G401.6 (cell line): ENCODE data around the gene SGPP2.
"Not testable (repeated sequence)": the region's sequence is repeated elsewhere in the genome, so short reads cannot be mapped to it uniquely, and the experiment has no call there.

Source experiments
- FAIRE-seq: peaks from 2 replicates; lab custom pipeline; 2012; peaks lifted over from hg19 to GRCh38; lab: Jason Lieb, UNC

The SGPP2 gene

GRCh38 chr2:222427646-222428301 lies 3.4 kb downstream of the SGPP2 start:
- no peak for FAIRE-seq

GRCh38 chr2:222430071-222430470 lies 5.7 kb downstream of the SGPP2 start:
- FAIRE-seq: no peak

- FAIRE-seq: no peak
Measured at GRCh38 chr2:222430681-222431080, 6.3 kb downstream of the SGPP2 start.

GRCh38 chr2:222431869-222432268 lies 7.5 kb downstream of the SGPP2 start:
- FAIRE-seq: no peak

GRCh38 chr2:222433332-222434173 lies 9.2 kb downstream of the SGPP2 start:
- no peak for FAIRE-seq

GRCh38 chr2:222434204-222434603 lies 9.9 kb downstream of the SGPP2 start:
- FAIRE-seq: no peak

GRCh38 chr2:222435400-222436039 lies 11.2 kb downstream of the SGPP2 start:
- FAIRE-seq: not testable (repeated sequence)

GRCh38 chr2:222436040-222436413 lies 11.7 kb downstream of the SGPP2 start:
- no peak for FAIRE-seq

GRCh38 chr2:222439692-222440091 lies 15.3 kb downstream of the SGPP2 start:
- no peak for FAIRE-seq

- no peak for FAIRE-seq
Measured at GRCh38 chr2:222440673-222441422, 16.5 kb downstream of the SGPP2 start.

- no peak for FAIRE-seq
Measured at GRCh38 chr2:222442665-222443064, 18.3 kb downstream of the SGPP2 start.

GRCh38 chr2:222445227-222445626 lies 20.9 kb downstream of the SGPP2 start:
- FAIRE-seq: no peak

- no peak for FAIRE-seq
Measured at GRCh38 chr2:222447131-222447530, 22.8 kb downstream of the SGPP2 start.

GRCh38 chr2:222448748-222449181 lies 24.4 kb downstream of the SGPP2 start:
- FAIRE-seq: no peak

GRCh38 chr2:222450021-222450420 lies 25.7 kb downstream of the SGPP2 start:
- no peak for FAIRE-seq

- no peak for FAIRE-seq
Measured at GRCh38 chr2:222451224-222451674, 26.9 kb downstream of the SGPP2 start.

- FAIRE-seq: no peak
Measured at GRCh38 chr2:222452422-222452950, 28.1 kb downstream of the SGPP2 start.

- no peak for FAIRE-seq
Measured at GRCh38 chr2:222456479-222457077, 32.2 kb downstream of the SGPP2 start.

- FAIRE-seq: no peak
Measured at GRCh38 chr2:222459983-222460382, 35.6 kb downstream of the SGPP2 start.

GRCh38 chr2:222465746-222466145 lies 41.4 kb downstream of the SGPP2 start:
- no peak for FAIRE-seq

- FAIRE-seq: no peak
Measured at GRCh38 chr2:222468346-222468745, 44.0 kb downstream of the SGPP2 start.
